CD4-positive, alpha-beta T cell treated with Interleukin-15 for 4 hours (primary cell): ENCODE measurements around the gene ARRDC2.
"Not testable (repeated sequence)": the region's sequence is repeated elsewhere in the genome, so short reads cannot be mapped to it uniquely, and the experiment has no call there.

Experiments used
- DNase-seq: peaks from one replicate; pipeline ENCODE4 v3.0.0-alpha.2; 2020; ENCODE audit warnings: low spot score

ARRDC2 gene

GRCh38 chr19:17989425-17990094 is 18.4 kb upstream of the ARRDC2 start:
- no peak for DNase-seq

GRCh38 chr19:17993076-17993813 is 14.7 kb upstream of the ARRDC2 start:
- no peak for DNase-seq

GRCh38 chr19:17996826-17997316 is 11.1 kb upstream of the ARRDC2 start:
- peak; percentile 88 for DNase-seq

- DNase-seq: no peak
Observed at GRCh38 chr19:17997969-17998826, 9.8 kb upstream of the ARRDC2 start.

GRCh38 chr19:17998827-17999150 is 9.2 kb upstream of the ARRDC2 start:
- no peak for DNase-seq

- DNase-seq: no peak
Observed at GRCh38 chr19:17999684-18000479, 8.1 kb upstream of the ARRDC2 start.

- no peak for DNase-seq
Observed at GRCh38 chr19:18000480-18000914, 7.5 kb upstream of the ARRDC2 start.

GRCh38 chr19:18000915-18001776 is 6.8 kb upstream of the ARRDC2 start:
- DNase-seq: peak; percentile 93

GRCh38 chr19:18001777-18002345 is 6.1 kb upstream of the ARRDC2 start:
- DNase-seq: no peak

GRCh38 chr19:18002347-18002850 is 5.6 kb upstream of the ARRDC2 start:
- no peak for DNase-seq

- not testable (repeated sequence) for DNase-seq
Observed at GRCh38 chr19:18005750-18006149, 2.2 kb upstream of the ARRDC2 start.

- peak; percentile 83 for DNase-seq
Observed at GRCh38 chr19:18007044-18007916, 690 bp upstream of the ARRDC2 start.

GRCh38 chr19:18008814-18009213 is 844 bp downstream of the ARRDC2 start:
- DNase-seq: no peak

GRCh38 chr19:18009412-18010066 is 1.6 kb downstream of the ARRDC2 start:
- no peak for DNase-seq

- DNase-seq: no peak
Observed at GRCh38 chr19:18010149-18010548, 2.2 kb downstream of the ARRDC2 start.

- DNase-seq: no peak
Observed at GRCh38 chr19:18013210-18014111, 5.5 kb downstream of the ARRDC2 start.

GRCh38 chr19:18014197-18014596 is 6.2 kb downstream of the ARRDC2 start:
- DNase-seq: peak; percentile 58
